Measurements from ENCODE around the gene TFDP3.

Gene TFDP3

GRCh38 chrX:133185938-133186337, 32.2 kb downstream of the TFDP3 start:
- DNase-seq (ENCODE audit: low spot score), result no peak

DNA sequence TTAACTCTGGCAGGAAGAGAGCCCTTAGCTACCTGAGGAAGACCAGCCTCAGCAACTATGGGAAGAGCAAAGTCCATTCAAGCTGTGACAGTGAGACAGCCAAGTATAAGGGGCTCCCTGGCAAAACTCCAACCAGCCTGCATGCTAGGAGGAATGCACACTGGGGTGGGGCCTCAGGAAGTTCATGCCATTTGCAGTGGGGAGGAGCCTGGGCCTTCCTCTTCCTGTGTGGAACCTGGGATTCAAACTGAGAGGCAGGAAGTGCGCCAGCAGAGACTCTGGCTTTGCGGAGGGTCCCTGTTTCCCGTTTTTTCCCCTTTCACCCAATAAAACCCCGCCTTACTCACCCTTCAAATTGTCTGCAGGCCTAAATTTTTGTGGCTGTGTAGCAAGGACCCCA, 33.0 kb downstream of the TFDP3 start:
- DNase-seq (ENCODE audit: low spot score), result no peak

DNA sequence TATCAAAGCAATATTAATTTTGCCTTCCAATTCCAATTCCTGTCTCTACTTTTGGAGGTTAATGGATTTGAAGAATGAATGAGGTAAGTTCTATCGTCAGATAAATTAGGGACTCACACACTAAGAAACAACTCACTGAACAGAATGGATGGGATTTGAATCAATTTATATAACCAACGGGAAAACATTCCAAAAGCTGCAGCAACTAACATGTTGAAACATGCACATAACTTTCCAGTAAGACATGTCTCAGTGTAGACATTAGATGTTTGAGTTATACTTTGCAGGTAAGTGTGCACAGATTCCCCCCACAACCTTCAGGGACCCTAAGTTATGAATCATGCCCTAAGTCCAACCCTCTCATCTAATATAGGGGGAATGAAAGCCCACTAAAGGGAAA, 34.3 kb downstream of the TFDP3 start:
- no peak for DNase-seq (ENCODE audit: low spot score)

- DNase-seq (ENCODE audit: low spot score), result no peak
Measured at GRCh38 chrX:133179500-133179899, 38.7 kb downstream of the TFDP3 start.

DNA sequence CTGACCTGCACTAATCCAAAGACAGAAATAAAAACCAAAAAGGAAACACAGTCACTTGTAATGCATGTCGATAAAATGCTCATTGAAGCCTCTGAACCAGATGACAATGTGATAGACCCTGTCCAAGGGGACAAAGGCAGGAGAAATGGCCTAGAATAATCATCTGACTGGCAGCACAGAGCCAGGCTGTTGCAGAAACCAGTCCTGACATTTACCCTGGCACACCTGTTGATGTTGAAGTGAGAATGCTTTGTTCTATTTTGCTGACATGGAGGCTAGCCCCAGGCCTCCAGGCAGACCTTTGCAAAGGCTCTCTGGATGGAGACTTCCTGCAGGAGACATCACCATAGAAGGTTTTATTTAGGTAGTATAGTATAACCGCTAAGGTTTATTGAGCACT, 41.0 kb downstream of the TFDP3 start:
- DNase-seq (ENCODE audit: low spot score), result no peak

- DNase-seq (ENCODE audit: low spot score), result no peak
Measured at GRCh38 chrX:133175605-133176004, 42.5 kb downstream of the TFDP3 start.

GRCh38 chrX:133175162-133175561, 43.0 kb downstream of the TFDP3 start:
- DNase-seq (ENCODE audit: low spot score), result no peak

GRCh38 chrX:133171962-133172708, 46.0 kb downstream of the TFDP3 start:
- DNase-seq (ENCODE audit: low spot score), result peak; percentile 2
